IPS-18c (cell line): ENCODE data around the gene LMO7.

Experiments
- H3K4me3 ChIP-seq: 2 replicates; pipeline ENCODE4 v1.7.0; 2013; ENCODE audit warnings: low read depth, mild to moderate bottlenecking, low read length, moderate library complexity; ENCODE audit not compliant: insufficient read depth
- H3K9me3 ChIP-seq: one replicate; pipeline ENCODE4 v1.6.1; 2013; ENCODE audit warnings: mild to moderate bottlenecking, low read length, moderate library complexity; ENCODE audit not compliant: control insufficient read depth, insufficient read depth

The LMO7 gene

DNA sequence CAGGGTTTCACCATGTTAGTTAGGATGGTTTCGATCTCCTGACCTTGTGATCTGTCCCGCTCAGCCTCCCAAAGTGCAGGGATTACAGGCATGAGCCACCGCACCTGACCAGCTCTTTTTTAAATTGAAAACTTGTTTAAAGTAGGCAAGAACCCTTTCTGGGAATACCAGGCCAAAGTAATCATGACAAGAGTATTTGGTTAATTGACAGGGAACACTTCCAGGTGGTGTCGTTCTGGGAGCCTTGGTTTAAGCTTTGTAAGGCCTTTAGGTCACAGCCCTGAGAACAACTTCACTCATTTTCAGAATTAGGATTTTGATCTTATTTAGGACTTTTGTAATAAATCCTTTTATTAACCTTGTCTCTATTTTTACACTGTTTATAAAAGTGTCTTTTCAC lies 115.2 kb downstream of the LMO7 start:
- H3K4me3 ChIP-seq, result no peak overlapping the region
- H3K9me3 ChIP-seq, result peaks cover 3% of the 10 kb centered on the region

- H3K9me3 ChIP-seq, result peaks cover 3% of the 10 kb centered on the region
- no peak overlapping the region for H3K4me3 ChIP-seq
Observed at GRCh38 chr13:75752826-75753225, 116.7 kb downstream of the LMO7 start.

- H3K9me3 ChIP-seq, result peaks cover 3% of the 10 kb centered on the region
Observed at GRCh38 chr13:75754936-75755335, 118.8 kb downstream of the LMO7 start.

GRCh38 chr13:75757336-75757735 lies 121.2 kb downstream of the LMO7 start:
- Histone ChIP-seq H3K4me3 (no peak overlapping the region), H3K9me3 (peaks cover 2% of the 10 kb centered on the region)

More at GRCh38 chr13:75754936-75755335, 118.8 kb downstream of the LMO7 start:
- no peak overlapping the region for H3K4me3 ChIP-seq

GRCh38 chr13:75759531-75759930 lies 123.4 kb downstream of the LMO7 start:
- no peak overlapping the region for H3K4me3 ChIP-seq
- no peaks in the 10 kb centered on the region for H3K9me3 ChIP-seq

DNA sequence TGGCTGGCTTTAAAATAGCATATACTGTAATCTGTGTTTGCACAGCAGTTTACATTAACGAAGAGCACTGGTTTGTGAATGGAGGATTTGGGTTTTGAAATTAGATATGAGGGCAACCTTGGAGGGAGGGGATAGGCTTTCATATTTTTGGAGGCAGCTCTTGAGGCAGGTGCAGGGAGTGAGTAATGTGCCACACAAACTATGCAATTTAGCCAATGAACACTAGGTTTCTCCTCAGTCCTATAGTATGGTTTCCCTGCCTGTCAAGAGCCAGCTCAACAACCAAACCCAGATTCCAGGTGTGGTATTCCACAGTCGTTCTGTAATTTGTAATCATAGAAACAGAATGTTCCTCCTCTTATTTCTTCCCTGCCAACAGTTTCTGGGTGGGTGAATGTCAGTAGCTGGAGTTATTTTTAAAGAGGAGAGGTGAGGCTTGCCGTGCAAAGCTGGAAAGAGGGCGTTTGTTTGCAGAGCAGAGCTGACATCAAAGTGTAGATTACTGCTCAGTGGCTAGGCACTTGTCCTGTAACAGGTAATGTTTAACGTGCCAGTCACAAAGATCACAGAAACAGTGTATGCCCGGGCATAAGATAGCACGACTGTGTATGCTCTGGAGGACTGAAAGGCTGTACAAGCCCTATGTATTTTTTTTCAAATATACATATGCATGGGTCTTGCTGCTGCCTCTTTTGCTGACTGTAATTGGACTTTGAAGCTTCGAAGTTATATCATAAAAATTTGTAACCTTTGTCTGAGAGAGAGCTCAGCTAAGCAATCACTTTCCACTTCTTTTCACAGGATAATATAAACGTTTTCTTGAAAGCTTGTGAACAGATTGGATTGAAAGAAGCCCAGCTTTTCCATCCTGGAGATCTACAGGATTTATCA lies 124.2 kb downstream of the LMO7 start:
- Histone ChIP-seq H3K9me3 (no peaks in the 10 kb centered on the region), H3K4me3 (no peak overlapping the region)

GRCh38 chr13:75761369-75761768 lies 125.2 kb downstream of the LMO7 start:
- Histone ChIP-seq H3K4me3 (no peak overlapping the region), H3K9me3 (no peaks in the 10 kb centered on the region)

DNA sequence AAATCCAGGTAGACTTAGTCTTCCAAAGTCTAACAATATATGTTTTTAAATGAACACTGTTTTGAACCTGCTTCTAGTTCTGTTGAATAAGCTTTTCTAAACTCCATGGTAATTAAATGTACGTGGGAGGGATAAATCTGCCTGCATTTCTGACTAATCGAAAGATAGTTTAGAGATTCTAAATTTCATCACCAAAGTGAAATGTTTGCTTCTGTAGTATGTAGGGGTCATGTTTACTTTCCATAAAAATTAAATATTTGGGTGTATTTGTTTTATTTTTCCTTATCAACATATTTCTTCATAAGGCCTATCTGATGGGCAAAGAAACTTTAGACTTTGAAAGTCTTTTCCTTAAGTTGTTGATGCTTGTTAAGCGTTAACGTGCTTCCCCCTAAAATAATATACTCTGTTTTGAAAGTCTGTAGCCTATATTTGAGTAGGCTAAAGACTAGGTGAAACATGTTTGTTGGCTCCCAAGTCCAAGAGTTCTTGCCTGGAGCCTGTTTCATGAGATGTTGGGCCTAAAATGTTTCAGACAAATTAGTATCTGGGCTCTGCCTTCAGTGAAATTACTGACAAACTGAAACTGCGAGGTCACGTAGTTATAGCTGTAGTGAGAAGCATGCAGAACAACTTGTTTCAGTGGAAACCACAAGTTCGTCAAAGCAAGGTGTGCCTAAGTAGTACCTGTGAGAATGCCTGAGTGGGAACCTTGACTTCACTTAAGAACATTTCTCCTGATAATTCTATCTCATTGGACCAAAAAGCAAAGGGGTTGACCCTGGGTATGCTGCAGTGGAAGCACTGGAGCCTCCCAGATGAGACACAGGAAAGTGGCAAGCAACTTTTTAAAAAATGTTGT lies 126.2 kb downstream of the LMO7 start:
- no peak overlapping the region for H3K4me3 ChIP-seq
- H3K9me3 ChIP-seq, result no peaks in the 10 kb centered on the region

DNA sequence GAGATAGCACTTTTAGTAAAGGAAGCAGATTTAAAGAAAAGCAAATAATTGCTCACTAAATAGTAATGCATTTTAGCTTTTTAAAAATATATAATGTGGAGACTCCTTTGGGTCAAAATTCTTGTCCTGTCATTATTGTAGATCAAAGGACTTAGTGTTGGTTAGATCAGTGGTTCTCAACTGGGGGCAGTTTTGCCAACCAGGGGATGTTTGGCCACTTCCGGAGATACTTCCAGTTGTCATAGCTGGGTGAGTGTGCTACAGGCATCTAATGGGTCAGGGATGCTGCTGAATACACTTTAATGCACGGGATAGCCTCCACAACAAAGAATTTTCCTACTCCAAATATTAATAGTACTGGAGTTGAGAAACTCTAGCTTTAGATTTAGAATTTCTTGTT lies 126.8 kb downstream of the LMO7 start:
- no peaks in the 10 kb centered on the region for H3K9me3 ChIP-seq

DNA sequence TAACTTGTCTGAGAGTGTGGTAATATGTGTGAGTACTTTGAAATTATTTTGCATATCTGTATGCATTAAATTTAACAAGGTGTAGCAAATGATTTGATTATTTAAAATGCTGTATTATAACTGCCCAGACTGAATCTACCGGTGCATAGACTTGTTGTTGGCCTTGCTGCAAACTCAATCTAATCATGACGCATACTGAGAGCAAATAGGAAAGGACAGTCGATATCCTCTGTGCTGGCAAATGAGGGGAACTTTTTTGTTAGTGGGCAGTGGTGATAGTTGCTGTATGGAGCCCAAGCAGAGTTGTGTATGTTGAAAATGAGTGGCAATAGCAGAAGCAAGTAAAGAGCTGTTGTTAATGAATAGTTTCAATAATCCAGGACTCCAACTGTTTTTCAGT lies 127.4 kb downstream of the LMO7 start:
- Histone ChIP-seq H3K4me3 (no peak overlapping the region), H3K9me3 (no peaks in the 10 kb centered on the region)

More for the DNA sequence above, 126.8 kb downstream of the LMO7 start:
- H3K4me3 ChIP-seq, result no peak overlapping the region

DNA sequence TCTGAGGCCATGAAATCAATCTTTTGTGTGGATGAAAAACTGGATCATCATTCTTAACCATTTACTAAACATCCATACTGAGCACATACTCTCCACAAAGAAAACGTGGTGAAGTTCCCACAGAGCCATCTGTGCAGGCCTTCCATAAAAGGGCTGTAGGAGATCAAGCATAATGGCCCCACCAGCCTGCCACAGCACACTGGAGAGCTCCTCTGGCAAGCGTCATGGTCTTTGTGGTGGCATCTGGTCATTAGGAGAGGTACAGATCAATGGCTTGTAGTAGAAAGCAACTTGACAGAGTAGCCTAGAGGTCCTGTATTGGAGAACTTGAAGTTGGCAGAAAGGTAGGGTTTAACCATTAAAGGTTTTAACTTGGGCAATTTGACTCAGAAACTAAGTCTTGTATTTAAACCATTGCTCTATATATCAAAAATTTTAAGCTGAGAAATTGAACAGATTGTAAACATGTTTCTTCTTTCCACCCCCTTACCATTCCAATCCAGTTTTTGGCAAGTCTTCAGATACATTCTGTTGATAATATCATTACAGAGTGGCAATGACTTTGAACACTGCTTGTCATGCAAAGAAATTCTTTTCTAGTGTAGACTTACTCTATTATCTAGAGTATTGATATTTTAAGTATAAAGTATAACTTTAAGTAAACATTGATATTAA lies 128.3 kb downstream of the LMO7 start:
- Histone ChIP-seq H3K4me3 (no peak overlapping the region), H3K9me3 (no peaks in the 10 kb centered on the region)

DNA sequence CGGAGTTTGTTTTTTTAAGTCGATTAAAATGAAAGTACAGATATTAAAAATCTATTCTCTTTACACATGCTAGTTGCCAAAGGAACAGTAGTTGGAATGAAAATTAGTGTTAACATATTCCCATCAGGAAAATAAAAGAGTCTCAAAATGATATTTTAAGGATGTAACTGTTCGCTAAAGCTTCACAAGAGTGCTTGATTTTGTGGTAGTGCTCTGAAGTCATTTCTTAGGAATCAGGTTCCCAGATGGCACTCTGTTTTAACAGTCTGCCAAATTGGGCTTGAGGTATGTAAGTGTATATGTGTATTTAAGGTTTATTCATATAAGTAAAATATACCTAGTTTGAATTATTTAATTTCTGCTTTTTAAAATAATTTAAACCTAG lies 128.8 kb downstream of the LMO7 start:
- Histone ChIP-seq H3K4me3 (no peak overlapping the region), H3K9me3 (no peaks in the 10 kb centered on the region)

DNA sequence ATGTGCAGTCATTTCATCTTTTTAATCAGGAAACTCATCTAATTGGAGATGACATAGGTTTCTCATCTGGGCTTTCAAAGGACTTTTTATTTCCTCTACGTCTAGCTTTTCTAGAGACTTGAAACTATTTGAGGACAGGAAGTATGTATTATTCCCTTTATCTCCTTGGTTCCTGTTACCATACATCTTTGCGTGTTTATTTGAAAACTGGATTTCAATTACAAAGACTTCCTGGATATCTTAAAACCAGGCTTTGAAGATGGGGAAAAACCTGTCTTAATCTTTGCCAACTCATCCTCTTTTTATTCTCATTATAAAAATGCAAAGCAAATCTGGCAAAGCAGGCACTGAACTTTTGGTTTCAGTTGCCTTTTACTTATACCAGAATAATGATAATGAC lies 130.5 kb downstream of the LMO7 start:
- Histone ChIP-seq H3K4me3 (no peak overlapping the region), H3K9me3 (no peaks in the 10 kb centered on the region)

- H3K9me3 ChIP-seq, result no peaks in the 10 kb centered on the region
- no peak overlapping the region for H3K4me3 ChIP-seq
Observed at GRCh38 chr13:75769141-75769905, 133.2 kb downstream of the LMO7 start.

GRCh38 chr13:75770164-75770563 lies 134.0 kb downstream of the LMO7 start:
- H3K9me3 ChIP-seq, result no peaks in the 10 kb centered on the region
- H3K4me3 ChIP-seq, result no peak overlapping the region

- Histone ChIP-seq H3K4me3 (no peak overlapping the region), H3K9me3 (no peaks in the 10 kb centered on the region)
Observed at GRCh38 chr13:75770592-75771011, 134.5 kb downstream of the LMO7 start.

- no peaks in the 10 kb centered on the region for H3K9me3 ChIP-seq
- H3K4me3 ChIP-seq, result no peak overlapping the region
Observed at GRCh38 chr13:75771226-75771625, 135.1 kb downstream of the LMO7 start.
